ENCODE data around the gene BCL2.

DNA sequence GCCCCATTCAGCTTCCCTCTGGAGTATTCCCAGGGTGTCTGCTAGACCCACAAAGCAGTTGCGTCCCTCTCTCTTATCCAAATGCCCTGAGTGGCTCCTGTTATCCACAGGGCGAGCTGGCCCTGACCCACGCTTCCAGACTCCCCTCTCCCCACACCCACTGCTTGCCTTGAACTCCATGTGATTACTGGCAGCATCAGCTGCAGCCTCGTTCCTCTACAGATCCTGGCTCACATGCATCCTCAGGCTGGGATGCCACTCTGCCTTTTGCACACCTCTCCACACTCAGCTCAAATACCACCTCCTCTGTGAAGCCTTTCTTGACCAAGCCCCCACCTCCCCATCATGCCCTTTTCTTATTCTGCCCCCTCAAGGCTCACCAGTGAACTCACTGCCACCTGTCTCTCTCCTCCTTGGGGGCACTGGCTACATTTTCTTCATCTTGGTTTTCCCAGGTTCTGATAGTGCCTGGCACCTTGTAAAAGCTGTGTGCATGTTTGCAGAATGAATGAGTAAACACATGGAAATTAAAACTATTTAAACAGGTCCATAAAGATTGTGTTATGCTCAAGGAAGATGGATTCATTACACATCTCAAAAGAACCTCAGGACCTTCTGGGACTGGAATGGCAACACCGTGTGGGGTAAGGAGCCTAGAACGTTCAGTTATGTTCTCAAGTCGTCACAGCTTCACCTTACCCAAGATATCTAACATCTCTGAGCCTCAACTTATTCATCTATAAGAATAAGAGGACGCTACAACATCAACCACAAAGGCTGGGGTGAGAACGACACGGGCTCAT lies 165.0 kb downstream of the BCL2 start:
- no peak for TF ChIP-seq EZH2 (IDR thresholded peaks at IDR 0.05; ENCODE audit: borderline replicate concordance, low read length)
- TF ChIP-seq, protein P1, sequence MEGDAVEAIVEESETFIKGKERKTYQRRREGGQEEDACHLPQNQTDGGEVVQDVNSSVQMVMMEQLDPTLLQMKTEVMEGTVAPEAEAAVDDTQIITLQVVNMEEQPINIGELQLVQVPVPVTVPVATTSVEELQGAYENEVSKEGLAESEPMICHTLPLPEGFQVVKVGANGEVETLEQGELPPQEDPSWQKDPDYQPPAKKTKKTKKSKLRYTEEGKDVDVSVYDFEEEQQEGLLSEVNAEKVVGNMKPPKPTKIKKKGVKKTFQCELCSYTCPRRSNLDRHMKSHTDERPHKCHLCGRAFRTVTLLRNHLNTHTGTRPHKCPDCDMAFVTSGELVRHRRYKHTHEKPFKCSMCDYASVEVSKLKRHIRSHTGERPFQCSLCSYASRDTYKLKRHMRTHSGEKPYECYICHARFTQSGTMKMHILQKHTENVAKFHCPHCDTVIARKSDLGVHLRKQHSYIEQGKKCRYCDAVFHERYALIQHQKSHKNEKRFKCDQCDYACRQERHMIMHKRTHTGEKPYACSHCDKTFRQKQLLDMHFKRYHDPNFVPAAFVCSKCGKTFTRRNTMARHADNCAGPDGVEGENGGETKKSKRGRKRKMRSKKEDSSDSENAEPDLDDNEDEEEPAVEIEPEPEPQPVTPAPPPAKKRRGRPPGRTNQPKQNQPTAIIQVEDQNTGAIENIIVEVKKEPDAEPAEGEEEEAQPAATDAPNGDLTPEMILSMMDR (conservative IDR thresholded peaks at IDR 0.05 in 1 of 2, IDR thresholded peaks at IDR 0.05 in 1 of 2; ENCODE audit: extremely low read depth in 1 of 2, insufficient read depth in 1 of 2, low read depth in 1 of 2, low read length in 2 of 2), result no peak

All from mammary epithelial cell (primary cell).